ENCODE measurements around the gene CTSA.

The CTSA gene
- 249 to 741 (median 395) reads per million in 18 experiments for total RNA-seq

GRCh38 chr20:45890985-45891983 lies at the start of gene CTSA, which contains the start of gene NEURL2:
Gene CTSA (plus strand): TSS chr20:45891335. CDS start chr20:45891569, 234 bp downstream.
Gene NEURL2 (minus strand): TSS chr20:45891208. CDS start chr20:45890991, 217 bp downstream.
- DNase-seq, result peak; percentile 77 to 84

GRCh38 chr20:45841407-45842129 lies 49.6 kb upstream of the CTSA start:
- no peak for DNase-seq

GRCh38 chr20:45842169-45842812 lies 48.8 kb upstream of the CTSA start:
- peak; percentile 30 to 49 for DNase-seq

- no peak for DNase-seq
Observed at GRCh38 chr20:45843506-45843905, 47.6 kb upstream of the CTSA start.

GRCh38 chr20:45845452-45845851 lies 45.7 kb upstream of the CTSA start:
- DNase-seq, result no peak

GRCh38 chr20:45848421-45848820 lies 42.7 kb upstream of the CTSA start:
- DNase-seq, result no peak

GRCh38 chr20:45848969-45849582 lies 42.1 kb upstream of the CTSA start:
- no peak for DNase-seq

GRCh38 chr20:45850238-45850637 lies 40.9 kb upstream of the CTSA start:
- no peak for DNase-seq

GRCh38 chr20:45850926-45851325 lies 40.2 kb upstream of the CTSA start:
- no peak for DNase-seq

- no peak for DNase-seq
Observed at GRCh38 chr20:45851501-45851900, 39.6 kb upstream of the CTSA start.

GRCh38 chr20:45852326-45852725 lies 38.8 kb upstream of the CTSA start:
- DNase-seq, result no peak

- DNase-seq, result no peak
Observed at GRCh38 chr20:45853484-45853883, 37.7 kb upstream of the CTSA start.

- DNase-seq, result peak; percentile 100
Observed at GRCh38 chr20:45857114-45857881, 33.8 kb upstream of the CTSA start, which contains the start of the genes ACOT8 and ZSWIM3. Gene ACOT8 (minus strand): TSS chr20:45857392. CDS start chr20:45857315, 77 bp downstream. Gene ZSWIM3 (plus strand): TSS chr20:45857614. CDS start chr20:45857826, 212 bp downstream.

- DNase-seq, result no peak
Observed at GRCh38 chr20:45857882-45858216, 33.3 kb upstream of the CTSA start.

GRCh38 chr20:45859916-45860315 lies 31.2 kb upstream of the CTSA start:
- DNase-seq, result no peak

- no peak for DNase-seq
Observed at GRCh38 chr20:45860560-45861220, 30.4 kb upstream of the CTSA start.

GRCh38 chr20:45861221-45862075 lies 29.7 kb upstream of the CTSA start:
- DNase-seq, result no peak

- no peak for DNase-seq
Observed at GRCh38 chr20:45863543-45864470, 27.3 kb upstream of the CTSA start.

GRCh38 chr20:45866454-45866853 lies 24.7 kb upstream of the CTSA start:
- DNase-seq, result no peak
